Body of pancreas (tissue), 4 donors: ENCODE results near the gene EXOC7.

Experiments
- POLR2A ChIP-seq, 3 donors: fragments of 450-650 bp; IDR thresholded peaks; one replicate each; pipeline ENCODE4 v1.6.1; 2016; ENCODE audit warnings: antibody characterized with exemption in 3 of 3, mild to moderate bottlenecking in 2 of 3
- TF ChIP-seq, protein P1 (sequence below), 7 experiments: fragments of 450-650 bp in 4 of 7; fragments of 200-600 bp in 3 of 7; sonication (generic) in 3 of 7; IDR thresholded peaks; one replicate each; pipeline ENCODE4 v1.5.1; 2016 to 2019; ENCODE audit warnings: antibody characterized with exemption in 7 of 7

DNA sequence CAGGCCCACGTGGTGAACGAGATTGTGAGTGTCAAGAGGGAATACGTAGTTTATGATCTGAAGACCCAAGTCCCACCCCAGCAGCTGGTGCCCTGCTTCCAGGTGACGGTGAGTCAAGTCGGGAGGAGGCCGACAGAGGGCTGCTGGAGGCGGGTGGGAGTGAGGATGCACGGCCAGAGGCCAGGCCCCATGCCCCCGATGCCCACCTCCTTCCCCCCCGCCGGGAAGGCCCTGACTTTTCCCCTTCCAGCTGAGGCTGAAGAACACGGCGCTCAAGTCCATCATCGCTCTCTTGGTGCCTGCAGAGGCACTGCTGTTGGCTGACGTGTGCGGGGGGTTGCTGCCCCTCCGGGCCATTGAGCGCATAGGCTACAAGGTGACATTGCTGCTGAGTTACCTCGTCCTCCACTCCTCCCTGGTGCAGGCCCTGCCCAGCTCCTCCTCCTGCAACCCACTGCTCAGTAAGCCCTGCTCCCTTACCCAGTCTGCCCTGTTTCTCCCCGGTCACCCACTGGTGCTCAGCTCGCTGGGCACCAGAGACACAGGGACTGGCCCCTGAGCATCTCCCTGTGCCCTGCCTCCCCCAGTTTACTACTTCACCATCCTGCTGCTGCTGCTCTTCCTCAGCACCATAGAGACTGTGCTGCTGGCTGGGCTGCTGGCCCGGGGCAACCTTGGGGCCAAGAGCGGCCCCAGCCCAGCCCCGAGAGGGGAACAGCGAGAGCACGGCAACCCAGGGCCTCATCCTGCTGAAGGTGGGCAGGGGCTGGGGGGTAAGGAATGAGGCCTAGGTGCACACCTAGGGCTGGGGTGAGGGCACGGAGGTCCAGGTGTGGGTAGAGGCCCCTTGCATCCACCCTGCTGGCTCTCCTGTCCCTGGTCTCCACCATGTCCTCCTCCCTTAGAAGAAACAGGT, 22.0 kb downstream of the EXOC7 start:
- TF ChIP-seq POLR2A (IDR thresholded peaks at IDR 0.05) = no peak
- TF ChIP-seq, protein P1, sequence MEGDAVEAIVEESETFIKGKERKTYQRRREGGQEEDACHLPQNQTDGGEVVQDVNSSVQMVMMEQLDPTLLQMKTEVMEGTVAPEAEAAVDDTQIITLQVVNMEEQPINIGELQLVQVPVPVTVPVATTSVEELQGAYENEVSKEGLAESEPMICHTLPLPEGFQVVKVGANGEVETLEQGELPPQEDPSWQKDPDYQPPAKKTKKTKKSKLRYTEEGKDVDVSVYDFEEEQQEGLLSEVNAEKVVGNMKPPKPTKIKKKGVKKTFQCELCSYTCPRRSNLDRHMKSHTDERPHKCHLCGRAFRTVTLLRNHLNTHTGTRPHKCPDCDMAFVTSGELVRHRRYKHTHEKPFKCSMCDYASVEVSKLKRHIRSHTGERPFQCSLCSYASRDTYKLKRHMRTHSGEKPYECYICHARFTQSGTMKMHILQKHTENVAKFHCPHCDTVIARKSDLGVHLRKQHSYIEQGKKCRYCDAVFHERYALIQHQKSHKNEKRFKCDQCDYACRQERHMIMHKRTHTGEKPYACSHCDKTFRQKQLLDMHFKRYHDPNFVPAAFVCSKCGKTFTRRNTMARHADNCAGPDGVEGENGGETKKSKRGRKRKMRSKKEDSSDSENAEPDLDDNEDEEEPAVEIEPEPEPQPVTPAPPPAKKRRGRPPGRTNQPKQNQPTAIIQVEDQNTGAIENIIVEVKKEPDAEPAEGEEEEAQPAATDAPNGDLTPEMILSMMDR (IDR thresholded peaks at IDR 0.05) = no peak
